HG03095 (cell line): ENCODE data around the gene NT5DC4.

ENCODE experiments used
- ATAC-seq: cut with Tn5 transposase; IDR thresholded peaks from one replicate; pipeline ENCODE4 v1.9.1; 2021; ENCODE audit warnings: moderate library complexity; ENCODE audit not compliant: unreplicated experiment

NT5DC4 gene

DNA sequence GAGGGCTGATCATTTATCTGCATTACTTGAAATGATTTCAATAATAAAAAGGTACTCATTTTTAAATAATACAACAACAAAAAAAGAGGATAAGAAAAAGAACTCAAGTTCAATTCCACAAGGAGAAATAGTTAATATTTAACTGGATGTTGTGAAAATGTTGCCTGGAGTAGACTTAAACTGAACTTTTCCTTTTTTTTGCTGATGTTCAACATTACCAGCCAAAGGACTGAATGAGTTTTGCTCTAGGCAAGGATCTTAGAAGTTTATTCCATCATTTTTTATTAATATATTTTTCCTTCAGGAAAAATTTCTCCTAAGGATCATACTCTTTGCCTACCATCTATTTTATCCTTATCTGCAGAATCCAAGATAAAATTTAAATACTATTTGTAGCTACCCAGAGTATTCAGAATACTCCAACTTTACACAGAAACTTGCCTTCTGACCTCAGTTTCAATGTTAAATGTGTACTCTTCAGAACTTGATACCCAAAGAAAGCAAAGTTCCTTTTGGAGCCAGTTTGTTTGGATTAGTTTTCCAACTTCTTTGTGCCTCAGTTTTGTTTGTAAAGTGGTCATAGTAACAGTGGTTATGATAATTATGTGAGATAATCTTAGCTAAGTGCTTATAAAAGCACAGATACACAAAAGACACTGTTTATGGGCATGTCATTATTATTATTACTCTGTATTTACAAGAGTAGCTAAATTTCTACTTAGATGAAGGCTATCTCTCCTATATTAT is 30.8 kb downstream of the NT5DC4 start:
- ATAC-seq, result no peak

GRCh38 chr2:112752667-112753066 is 31.8 kb downstream of the NT5DC4 start:
- no peak for ATAC-seq

GRCh38 chr2:112754564-112754963 is 33.7 kb downstream of the NT5DC4 start:
- ATAC-seq, result no peak

DNA sequence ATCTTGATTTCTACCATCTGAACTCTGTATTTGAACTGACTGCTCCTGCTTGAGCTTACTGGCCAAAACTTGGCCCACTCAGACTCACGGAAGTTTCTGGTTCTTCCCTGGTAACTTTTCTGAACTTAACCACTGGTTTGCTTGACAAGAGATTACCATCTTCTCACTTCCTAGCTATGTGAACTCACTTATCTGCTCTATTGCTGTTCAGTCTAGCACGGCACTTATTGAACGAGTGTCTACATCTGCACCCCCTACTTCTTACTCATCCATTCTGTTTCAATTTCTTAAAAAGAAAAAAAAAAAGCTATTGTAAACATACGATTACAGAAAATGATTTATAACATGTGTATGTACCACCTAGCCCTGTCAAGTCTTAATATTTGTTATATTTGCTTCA is 34.6 kb downstream of the NT5DC4 start:
- no peak for ATAC-seq

GRCh38 chr2:112756207-112756606 is 35.4 kb downstream of the NT5DC4 start:
- ATAC-seq, result no peak

DNA sequence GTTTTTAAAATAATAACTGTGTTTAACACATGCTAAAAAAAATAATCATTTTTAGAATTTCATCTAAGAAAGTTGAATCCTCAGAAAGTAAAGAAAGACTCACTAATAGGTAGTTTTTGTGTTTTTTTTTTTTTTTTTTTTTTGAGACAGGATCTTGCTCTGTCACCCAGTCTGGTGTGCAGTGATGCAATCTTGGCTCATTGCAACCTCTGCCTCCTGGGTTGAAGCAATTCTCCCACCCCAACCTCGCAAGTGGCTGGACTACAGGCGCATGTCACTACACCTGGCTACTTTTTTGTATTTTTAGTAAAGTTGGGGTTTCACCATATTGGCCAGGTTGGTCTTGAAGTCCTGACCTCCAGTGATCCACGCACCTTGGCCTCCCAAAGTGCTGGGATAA is 36.4 kb downstream of the NT5DC4 start:
- ATAC-seq, result no peak

DNA sequence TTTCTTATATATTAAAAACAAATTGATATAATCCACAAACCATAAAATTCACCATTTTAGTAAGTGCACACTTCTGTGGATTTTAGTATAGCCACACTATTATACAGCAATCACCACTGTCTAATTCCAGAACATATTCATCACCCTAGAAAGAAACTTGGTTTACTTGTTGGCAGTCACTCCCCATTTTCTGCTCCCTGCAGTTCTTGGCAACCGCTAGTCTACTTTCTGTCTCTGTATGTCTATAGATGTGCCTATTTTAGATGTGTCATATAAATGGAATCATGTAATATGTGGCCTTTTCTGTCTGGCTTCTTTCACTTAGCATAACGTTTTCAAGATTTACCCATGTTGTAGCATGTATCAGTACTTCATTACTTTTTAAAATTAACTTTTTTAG is 37.9 kb downstream of the NT5DC4 start:
- ATAC-seq, result no peak

DNA sequence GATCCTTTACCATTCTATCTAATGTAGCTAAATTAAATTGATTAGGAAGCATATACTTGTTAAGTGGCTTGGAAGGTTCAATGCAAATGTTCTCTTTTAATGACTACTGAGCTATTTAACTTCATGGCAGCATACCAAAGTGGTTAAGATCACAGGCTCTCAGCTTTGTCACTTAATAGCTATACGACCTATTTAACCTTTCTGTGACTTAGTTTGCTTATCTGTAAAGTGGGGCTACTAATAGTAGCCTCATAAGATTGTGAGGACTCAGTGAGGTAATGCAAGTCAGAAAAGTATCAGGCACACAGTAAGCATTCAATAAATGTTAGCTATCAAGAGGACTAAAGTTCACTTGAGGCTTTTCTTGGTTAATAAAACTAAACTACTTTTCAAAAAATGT is 39.3 kb downstream of the NT5DC4 start:
- no peak for ATAC-seq

DNA sequence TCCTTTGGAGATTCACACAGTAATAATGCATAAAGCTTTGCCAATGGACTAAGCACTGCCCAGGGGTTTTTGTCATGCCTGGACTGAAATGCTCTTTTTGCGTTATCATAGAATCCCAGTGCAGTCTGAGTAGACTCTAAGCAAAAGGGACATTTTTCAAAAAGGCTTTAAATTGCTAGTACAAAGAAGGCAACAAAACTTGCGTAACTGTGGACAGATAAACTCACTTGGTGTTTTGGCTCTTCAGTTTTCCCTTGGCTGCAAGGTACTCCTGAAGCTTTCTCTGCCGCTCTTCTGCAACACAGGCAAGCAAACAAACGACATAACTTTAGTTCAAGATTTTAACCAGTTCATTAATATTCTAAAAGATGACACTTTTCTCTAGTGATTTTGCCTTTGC is 41.5 kb downstream of the NT5DC4 start:
- no peak for ATAC-seq

- peak; percentile 98 for ATAC-seq
Measured at GRCh38 chr2:112764071-112765044, 43.5 kb downstream of the NT5DC4 start, which contains the start of gene CKAP2L. Gene CKAP2L, minus strand, starts transcription at chr2:112764609. Its CDS starts 11 bp downstream, at chr2:112764598.

DNA sequence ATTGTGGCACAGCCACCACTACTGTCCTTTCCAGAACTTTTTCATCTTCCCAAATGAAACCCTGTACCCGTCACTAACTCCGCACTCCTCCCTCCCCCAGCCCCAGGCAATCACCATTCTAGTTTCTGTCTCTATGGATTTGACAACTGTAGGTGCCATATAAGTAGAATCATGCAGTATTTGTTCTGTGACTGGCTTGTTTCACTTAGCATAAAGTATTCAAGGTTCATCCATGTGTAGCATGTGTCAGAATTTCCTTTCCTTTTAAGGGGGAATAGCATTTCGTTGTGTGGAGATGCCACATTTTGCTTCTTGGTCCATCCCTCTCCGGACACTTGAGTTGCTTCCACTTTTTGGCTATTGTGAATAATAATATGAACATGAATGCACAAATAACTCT is 44.4 kb downstream of the NT5DC4 start:
- ATAC-seq, result no peak

DNA sequence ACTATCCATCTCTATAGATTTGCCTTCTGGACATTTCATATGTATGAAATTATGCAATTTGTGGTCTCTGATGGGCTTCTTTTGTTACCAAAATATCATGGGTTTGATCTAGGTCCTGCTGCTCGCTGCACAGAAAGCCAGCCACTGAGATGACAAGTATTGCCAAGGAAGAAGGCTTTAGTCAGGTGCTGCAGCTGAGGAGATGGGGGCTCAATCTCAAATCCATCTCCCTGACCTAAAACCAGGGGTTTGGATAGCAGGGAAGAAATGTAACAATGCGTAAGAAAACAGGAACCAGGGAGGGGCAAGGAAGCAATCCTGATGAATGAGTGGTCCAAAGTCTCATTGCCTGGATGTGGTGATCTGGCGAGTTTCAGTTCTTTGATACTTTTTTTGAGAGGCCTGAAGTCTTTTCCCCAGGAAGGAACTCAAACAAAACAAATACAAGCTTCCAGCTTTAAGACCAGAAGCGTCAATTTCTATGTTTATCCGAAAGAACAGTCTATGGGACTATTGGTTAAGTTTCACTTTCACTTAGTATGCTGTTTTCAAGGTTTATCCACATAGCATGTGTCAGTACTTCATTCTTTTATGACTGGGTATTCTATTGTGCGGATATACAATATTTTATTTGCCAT is 47.0 kb downstream of the NT5DC4 start:
- ATAC-seq, result no peak

DNA sequence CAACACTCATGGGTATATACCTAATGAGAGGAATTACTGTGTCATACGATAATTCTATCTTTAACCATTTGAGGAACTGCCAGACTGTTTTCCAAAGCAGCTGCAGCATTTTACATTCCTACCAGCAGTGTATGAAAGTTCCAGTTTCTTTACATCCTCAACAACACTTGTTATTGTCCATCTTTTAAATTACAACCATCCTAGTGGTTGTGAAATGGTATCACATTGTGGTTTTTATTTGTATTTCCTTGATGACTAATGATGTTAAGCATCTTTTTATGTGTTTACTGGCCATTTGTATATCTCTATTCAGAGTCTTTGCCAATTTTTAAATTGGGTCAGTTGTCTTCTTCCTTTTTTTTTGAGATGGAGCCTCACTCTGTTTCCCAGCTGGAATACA is 47.6 kb downstream of the NT5DC4 start:
- no peak for ATAC-seq

DNA sequence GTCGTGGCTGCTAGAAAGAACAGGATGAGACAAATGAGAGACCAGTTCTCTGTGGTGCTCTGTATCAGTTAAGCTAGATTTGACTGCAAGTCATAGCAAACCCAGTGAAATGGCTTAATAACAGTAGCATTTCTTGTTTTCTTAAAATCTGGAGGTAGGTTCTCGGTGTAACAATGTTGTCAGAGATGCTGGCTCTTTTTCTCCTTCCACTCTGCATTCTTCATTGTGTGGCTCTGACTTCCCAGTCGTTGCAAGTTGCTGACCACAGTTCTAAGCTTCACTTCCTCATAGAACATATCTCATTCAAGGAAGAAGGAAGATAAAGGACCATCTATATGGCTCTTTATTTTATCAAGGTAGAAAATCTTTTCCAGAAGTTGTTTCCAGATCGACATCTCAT is 51.5 kb downstream of the NT5DC4 start:
- ATAC-seq, result no peak

DNA sequence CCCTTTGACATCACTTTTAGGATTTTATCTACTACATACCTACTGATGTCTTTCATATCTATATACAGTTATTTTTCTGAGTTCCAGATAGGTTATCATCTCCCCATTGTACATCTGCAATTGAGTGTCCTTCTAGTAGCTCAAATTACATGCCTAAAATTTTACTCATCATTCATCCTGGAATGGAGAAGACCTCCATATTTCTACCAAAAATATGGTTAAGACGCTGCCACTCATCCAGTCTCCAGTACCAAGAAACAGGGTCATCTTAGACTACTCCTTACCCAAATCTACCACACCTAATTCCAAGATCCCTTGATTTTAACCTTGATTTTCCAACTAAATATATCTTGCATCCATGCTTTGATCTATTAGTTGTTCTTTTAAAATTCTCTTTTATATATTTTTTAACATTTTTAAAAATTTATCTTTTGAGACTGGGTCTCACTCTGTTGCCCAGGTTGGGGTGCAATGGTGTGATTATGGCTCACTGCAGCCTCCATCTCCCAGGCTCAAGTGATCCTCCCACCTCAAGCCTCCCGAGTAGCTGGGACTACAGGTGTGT is 52.2 kb downstream of the NT5DC4 start:
- no peak for ATAC-seq

DNA sequence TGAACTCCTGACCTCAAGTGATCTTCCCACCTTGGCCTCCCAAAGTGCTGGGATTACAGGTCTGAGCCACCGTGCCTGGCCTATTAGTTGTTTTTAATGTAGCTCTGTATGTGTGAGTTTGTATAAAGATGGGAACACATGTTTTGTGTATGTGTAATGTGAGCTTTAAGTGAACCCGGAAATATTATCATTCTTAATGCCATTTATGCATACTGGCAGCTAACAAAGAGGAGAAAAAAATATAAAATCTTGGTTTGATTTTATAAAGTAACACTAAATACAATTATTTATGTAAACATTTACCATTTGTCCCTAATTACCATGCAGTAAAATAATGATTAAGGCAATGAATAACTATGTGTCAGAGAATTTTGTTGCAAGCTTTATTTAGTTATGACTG is 52.7 kb downstream of the NT5DC4 start:
- ATAC-seq, result no peak

DNA sequence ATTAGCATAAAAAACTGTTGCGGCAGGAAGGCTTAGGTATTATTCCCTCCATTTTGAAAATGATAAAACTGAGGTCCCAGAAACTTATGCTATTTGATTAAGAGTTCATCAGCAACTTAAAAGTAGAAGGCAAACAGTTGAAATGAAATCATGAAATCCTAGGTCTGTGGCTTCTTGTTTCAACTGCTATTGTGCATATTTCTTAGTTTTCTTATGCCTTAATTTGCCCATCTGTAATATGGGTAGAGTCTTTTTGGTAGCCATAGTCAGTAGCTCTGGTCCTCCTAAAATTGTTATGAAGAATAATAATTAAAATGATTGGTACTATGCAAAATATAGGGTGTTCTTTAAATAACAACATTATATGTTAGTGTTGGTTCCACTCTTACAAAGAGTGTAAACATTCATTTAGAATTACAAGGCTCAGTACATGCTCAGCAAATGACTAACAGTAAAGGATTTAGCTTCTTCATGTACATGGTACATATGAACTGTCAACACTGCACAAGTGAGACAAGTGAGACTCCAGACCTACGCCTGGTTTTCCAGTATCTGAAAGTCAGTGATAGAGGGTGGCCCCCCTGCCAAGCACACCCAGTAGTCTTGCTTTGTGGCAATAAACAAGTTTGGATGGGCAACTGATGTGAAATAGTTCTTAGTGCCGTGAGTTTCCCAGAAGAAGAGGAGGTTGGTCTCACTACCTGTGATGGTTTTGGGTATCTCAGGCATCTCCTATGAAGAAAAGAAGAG is 53.9 kb downstream of the NT5DC4 start:
- ATAC-seq, result no peak

DNA sequence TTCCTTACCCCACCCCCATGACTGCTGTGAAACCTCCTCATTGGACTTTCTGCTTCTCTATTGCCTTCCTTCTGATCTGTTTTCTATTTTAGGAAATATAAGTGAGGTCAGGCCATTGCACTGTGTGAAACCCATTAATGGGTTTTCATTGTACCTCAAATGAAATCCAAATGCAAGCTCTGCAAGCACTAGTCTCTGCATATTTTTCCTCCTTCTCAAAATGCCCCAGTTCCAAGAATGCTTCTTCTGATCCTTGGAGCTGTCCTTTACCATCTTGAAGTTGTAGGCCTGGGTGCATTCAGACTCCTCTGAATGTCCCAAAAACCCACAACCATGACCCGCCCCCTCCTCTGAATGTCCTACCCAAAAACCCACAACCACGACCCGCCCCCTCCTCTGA is 55.3 kb downstream of the NT5DC4 start:
- ATAC-seq, result no peak

DNA sequence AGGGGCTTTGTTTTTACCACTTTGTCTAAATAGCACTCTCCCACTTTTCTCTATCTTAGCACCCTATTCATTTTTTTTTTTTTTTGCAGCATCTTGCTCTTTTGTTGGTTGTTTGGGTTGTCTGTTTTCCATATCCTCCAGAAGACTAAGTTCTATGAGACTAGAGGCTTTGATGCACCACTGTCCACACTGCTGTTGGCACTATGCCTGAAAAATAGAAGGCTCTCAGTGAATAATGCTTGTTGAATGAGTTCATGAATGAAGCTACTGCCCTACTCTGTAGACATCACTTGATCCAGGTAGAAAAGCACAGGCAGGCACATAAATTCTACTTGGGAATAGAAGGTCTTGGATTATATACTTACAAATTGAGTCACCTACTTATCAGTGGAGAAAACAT is 56.2 kb downstream of the NT5DC4 start:
- ATAC-seq, result no peak

GRCh38 chr2:112779598-112779997 is 58.8 kb downstream of the NT5DC4 start:
- ATAC-seq, result no peak
